Fibroblast of skin of right quadriceps (primary cell): ENCODE measurements around the gene EAPP.
"Not testable (repeated sequence)": the region's sequence is repeated elsewhere in the genome, so short reads cannot be mapped to it uniquely, and the experiment has no call there.

Experiments used
- DNase-seq: peaks from one replicate; pipeline ENCODE4 v3.0.0-alpha.2; 2013

Gene EAPP

GRCh38 chr14:34478261-34478660 is 61.2 kb downstream of the EAPP start:
- no peak for DNase-seq

GRCh38 chr14:34476036-34476435 is 63.5 kb downstream of the EAPP start:
- not testable (repeated sequence) for DNase-seq

- DNase-seq, result no peak
These were observed 64.3 kb downstream of the EAPP start for GRCh38 chr14:34475163-34475562.

- no peak for DNase-seq
These were observed 65.3 kb downstream of the EAPP start for GRCh38 chr14:34474187-34474679.

- no peak for DNase-seq
These were observed 66.7 kb downstream of the EAPP start for GRCh38 chr14:34472706-34473279.

- no peak for DNase-seq
These were observed 69.2 kb downstream of the EAPP start for GRCh38 chr14:34470319-34470718.

- DNase-seq, result no peak
These were observed 72.8 kb downstream of the EAPP start for GRCh38 chr14:34466691-34467090.
